Left forelimb (tissue), 1 donor: ENCODE data around the gene DRAXIN.

ENCODE experiments used
- DNase-seq: peaks from one replicate; pipeline ENCODE4 v3.0.0-alpha.2; 2018; ENCODE audit warnings: low spot score

Gene DRAXIN

DNA sequence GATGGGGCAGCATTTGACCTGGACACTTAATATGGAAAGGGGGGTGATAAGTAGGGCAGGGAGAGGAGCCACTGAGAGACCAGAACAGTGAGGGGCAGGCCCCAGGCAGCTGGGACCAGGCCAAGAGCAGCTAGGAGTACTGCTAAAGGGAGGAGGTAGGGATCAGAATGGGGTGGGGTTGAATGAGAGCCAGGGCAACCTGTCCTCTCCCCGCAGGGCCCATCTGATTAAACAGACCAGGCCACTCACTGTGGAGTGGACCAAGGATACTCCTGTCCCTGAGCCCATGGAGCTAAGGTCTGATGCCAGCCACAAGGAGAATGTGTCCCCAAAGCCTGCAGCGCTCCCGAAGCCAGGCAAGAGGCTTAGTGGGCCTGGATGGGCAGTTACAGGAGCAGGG lies 72.6 kb downstream of the DRAXIN start:
- no peak for DNase-seq

DNA sequence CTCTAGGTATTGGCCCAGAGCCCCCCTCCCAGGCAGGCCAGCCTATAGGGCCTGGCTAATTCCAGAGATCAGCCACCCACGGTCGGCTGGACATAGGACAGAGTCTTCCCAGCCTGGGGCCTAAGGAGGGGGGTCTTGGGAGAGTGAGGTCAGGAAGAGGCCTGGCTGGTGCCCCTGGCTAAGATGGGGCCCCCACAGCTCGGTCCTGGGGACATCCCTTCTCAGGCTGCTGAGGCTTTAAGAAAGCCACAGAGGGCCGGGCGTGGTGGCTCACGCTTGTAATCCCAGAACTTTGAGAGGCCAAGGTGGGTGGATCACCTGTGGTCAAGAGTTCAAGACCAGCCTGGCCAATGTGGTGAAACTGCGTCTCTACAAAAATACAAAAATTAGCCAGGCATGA lies 73.0 kb downstream of the DRAXIN start:
- DNase-seq = no peak

DNA sequence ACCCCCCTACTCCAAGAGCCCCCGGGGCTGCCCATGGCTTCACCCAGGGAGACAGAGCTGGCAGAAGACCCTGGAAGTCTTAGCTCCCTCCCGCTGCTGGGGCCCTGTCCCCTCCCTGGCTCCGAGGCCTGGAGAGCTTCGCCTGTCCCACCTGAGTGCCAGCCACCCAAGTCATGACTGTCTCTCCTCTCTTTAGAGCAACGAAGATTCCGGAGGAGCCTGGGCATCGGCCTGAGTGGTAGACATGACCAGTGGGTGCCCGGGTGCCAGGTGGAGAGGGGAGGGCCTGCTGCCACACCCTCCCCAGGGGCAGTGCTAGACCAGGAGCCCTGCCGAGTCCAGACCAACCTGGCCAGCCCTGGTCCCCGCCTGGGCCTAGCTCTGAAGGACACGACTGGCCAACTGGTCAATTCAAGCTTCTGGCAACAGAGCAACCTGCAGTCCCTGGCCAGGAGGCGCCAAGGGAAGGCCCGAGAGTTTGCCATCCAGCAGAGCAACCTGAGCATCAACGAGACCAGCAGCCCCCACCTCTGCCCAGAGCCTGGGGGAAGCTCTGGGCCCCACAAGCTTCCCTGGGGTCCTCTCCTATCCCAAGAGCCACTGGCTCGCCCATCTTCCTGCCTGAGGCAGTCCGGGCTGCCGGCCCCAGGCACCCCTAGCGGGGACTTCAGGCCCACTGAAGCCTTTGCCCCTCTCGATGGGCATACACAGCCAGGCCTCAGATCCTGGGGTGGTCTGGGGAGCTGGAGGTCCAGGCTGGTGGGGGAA lies 74.3 kb downstream of the DRAXIN start:
- no peak for DNase-seq

DNA sequence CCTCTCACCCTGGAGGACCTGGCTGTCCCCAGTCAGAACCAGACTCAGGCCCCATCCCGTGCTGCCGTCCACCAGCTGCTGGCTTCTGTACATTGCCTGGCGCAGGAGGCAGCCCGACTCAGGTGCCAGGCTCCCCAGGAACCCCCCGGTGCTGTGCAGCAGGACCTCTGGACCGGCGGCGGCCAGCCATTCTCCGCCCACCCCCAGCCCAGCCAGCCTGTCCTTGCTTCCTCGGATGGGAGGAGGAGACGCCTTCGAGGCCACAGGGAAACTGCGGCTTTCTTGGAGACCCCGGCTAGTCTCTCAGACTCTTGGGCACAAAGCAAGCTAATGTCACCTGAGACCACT lies 74.9 kb downstream of the DRAXIN start:
- DNase-seq = no peak

DNA sequence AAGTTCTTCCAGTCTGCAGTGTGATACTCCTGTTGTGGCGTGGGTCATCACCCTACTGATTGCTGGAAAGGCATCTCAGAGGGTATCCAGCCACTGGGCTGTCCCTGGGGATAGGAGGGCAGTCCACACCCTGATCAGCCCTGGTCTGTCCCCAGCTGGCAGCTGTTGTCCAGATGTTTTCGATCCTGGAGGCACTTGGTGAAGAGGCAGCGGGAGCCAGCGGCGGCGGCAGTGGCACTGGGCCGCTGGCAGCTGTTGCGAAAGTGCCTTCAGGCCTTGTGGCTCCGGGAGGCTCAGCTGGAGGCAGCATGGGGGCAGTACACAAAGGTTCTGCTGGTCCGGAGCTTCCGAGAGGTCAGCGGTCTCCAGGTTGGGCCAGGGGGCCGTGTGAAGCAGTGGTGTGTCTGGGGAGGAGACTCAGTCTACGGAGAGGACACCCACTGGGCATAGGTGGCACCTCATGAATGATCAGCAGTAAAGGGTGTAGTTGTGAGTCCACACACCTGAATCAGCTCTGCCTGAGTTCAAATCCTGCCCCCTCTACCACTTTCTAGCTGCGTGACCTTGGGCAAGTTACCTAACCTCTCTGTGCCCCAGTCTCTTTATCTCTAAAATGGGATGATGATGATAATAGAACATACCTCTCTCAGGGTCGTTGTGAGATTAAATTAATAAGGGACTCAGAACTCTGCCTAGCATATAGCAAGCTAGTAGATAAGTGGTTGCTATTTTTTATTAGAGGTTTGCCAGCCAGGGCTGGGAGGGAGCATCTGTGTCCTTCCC lies 76.6 kb downstream of the DRAXIN start:
- no peak for DNase-seq

DNA sequence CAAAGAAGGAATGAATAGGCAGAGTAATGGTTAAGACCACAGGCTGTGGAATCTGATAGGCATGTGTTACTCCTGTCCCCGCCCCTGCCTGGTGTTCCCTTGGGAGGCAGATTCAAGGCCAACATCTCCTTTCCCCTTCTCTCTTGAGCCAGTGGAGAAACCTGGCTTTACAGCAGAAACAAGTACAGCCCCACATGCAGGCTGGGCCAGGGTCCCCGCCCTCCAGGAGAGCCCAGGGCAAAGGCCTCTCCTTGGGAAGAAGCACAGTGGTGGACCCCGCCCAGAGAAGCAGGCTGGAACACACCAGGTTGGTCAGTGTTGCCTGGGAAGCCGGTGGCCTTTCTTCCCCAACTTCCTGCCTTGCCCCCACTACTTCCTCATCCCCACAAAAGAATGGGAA lies 77.3 kb downstream of the DRAXIN start:
- DNase-seq = no peak

DNA sequence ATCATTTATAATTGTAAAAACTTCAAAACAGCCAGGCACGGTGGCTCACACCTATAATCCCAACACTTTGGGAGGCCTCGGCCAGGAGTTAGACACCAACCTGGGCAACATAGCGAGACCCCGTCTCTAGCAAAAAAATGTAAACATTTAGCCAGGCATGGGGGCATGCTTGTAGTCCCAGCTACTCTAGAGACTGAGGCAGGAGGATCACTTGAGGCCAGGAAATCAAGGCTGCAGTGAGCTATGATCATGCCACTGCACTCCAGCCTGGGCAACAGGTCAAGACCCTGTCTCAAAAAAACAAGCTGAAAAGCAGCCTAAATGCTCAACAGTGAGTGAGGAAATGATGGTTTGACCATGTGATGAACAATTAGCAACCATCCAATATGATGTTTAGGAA lies 77.8 kb downstream of the DRAXIN start:
- no peak for DNase-seq

DNA sequence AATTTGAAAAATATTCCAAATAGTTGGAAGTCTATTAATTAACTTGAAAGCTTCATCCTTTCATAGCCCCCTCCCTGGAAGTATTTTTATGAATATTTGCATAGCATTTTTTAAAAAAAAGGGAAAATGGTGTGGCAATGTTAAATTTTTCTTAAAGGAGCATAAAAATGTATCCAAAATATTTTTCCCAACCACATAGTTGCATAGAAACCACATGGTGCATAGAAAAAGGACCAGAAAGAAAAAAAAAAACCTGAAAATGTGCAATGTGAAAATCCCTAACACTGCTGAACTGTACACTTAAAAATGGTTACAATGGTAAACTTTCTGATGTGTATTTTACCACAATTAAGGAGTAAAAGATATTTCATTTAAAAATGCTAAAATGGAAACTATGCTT lies 78.5 kb downstream of the DRAXIN start:
- DNase-seq = no peak

DNA sequence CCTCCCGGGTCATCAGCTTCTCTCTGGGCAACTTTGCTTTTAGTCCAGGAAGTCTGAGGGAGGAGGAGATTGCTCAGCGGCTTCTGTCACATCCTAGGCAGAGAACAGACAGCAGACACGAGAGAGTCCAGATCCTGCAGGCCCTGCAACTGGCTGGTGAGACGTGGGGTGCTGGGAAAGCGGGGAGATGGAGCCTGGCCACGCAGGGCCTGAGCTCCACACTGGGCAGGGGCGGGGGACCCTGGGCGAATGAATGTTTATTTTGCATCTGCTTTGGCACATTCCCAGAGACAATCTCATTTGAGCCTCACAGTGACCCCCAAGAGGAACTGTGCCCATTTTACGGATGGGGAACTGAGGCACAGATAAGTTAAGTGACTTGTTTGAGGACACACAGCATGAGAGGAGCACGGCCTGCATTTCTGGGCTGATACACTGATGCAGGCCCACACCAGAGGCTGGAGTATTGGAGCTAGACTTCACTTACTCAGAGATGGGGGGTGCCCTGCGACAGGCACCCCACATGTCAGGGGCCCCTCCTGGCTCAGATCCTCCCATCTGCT lies 80.1 kb downstream of the DRAXIN start:
- DNase-seq = no peak

DNA sequence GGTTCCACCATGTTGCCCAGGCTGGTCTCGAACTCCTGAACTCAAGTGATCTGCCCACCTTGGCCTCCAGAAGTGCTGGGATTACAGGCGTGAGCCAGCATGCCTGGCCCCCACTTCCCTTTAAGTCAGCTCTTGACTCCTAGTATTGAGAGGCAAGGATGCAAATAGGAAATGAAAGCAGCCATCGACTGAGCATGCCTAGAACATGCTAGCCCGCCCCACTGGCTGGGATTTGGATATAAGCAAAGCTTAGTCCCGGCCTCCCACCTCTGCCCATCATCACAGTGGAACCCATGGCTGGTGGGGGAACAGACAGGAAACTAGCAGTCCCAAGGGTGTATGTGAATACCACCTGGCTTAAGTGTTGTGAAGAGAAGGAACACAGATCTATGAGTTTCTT lies 80.9 kb downstream of the DRAXIN start:
- DNase-seq = no peak

DNA sequence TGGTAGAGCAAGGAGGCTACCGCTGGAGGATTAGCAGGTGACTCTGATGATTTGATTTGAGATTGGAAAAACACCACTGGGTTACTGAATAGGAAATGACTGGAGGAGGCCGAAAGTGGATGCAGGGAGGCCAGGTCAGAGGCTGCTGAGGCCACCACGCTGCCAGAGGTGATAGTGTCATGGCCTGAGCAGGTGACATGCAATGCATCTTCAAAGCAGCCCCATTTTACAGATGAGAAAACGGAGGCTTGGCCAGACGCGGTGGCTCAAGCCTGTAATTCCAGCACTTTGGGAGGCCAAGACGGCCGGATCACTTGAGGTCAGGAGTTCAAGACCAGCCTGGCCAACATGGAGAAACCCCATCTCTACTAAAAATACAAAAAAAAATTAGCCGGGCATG lies 83.2 kb downstream of the DRAXIN start:
- no peak for DNase-seq
